Aorta (tissue), 5 donors: Measurements from ENCODE around the gene PCDHGB4. TPM values are rescaled to one million over a fixed set of nuclear protein-coding genes. Genes with fewer than 3 reads are reported as not detected.
"Not testable (repeated sequence)": the region's sequence is repeated elsewhere in the genome, so short reads cannot be mapped to it uniquely, and the experiment has no call there.

Source experiments
- ATAC-seq: fragments of 200-7000 bp; cut with Tn5 transposase; one replicate; pipeline ENCODE4 v1.9.1; 2022; ENCODE audit warnings: moderate library complexity; ENCODE audit not compliant: low FRiP score
- DNase-seq, 2 donors: peaks; one replicate each; pipeline ENCODE4 v3.0.0-alpha.2; 2020
- H3K27ac ChIP-seq, 2 donors: one replicate each; pipeline ENCODE4 v1.5.1; 2013; ENCODE audit warnings: low read length in 2 of 2, mild to moderate bottlenecking in 2 of 2, moderate library complexity in 2 of 2, control low read depth in 1 of 2, inconsistent platforms in 1 of 2, low read depth in 1 of 2
- H3K27me3 ChIP-seq, 2 donors: one replicate each; pipeline ENCODE4 v1.6.1; 2013; ENCODE audit warnings: control low read depth in 1 of 2, low read length in 1 of 2, mild to moderate bottlenecking in 1 of 2, moderate library complexity in 1 of 2; ENCODE audit not compliant: insufficient read depth in 2 of 2, control insufficient read depth in 1 of 2
- H3K36me3 ChIP-seq, 2 donors: one replicate each; pipeline ENCODE4 v1.6.1; 2013; ENCODE audit warnings: control low read depth in 1 of 2, low read length in 1 of 2, mild to moderate bottlenecking in 1 of 2; ENCODE audit not compliant: insufficient read depth in 2 of 2, control insufficient read depth in 1 of 2
- H3K4me1 ChIP-seq, 2 donors: one replicate each; pipeline ENCODE4 v1.6.1; 2013; ENCODE audit warnings: low read length in 2 of 2, control low read depth in 1 of 2, mild to moderate bottlenecking in 1 of 2, moderate library complexity in 1 of 2; ENCODE audit not compliant: insufficient read depth in 2 of 2, control insufficient read depth in 1 of 2
- H3K4me3 ChIP-seq, 2 donors: one replicate each; pipeline ENCODE4 v1.5.1; 2013; ENCODE audit warnings: low read length in 2 of 2, control low read depth in 1 of 2, mild to moderate bottlenecking in 1 of 2
- H3K9me3 ChIP-seq: one replicate; pipeline ENCODE4 v1.6.1; 2013; ENCODE audit warnings: mild to moderate bottlenecking, low read length; ENCODE audit not compliant: control insufficient read depth
- WGBS, 2 donors: extraction: QIAGEN DNeasy Blood & Tissue Kit; methylation state at CpG; one replicate each; pipeline ENCODE4 v1.1.7; 2013; 5-methylcytosine and 5-hydroxymethylcytosine counted together
- intact Hi-C, 2 donors: fragments of 100-400 bp; cut with DNase I; formaldehyde crosslinking; loops; one replicate each; pipeline versions ENCODE4 v1.14.2 to v1.15.0; 2022
- polyA plus RNA-seq, 2 donors: library from polyadenylated mRNA; stranded (reverse); fragments of 200-250 nt; gene quantifications; one replicate each; pipeline ENCODE4 v1.2.3, GENCODE V29; 2013
- total RNA-seq, 2 donors: library from RNA; stranded (reverse); fragmentation: NEBNext Ultra II Directional; extraction: Animal tissue kit (Norgen Biotek cat#: 25700); gene quantifications; one replicate each; pipeline ENCODE4 v1.2.1, GENCODE V29; 2021
- donor health status: healthy with polysubstance abuse.
- donor health status: Bipolar disorder and iron deficiency.
- donor health status: DM: no; HTN: no; CAD: no.
- donor health status: DM: no; HTN: no; CAD: no.
- donor health status: DM: yes; HTN: yes; CAD: no.

The PCDHGB4 gene
- total and polyA plus RNA-seq, 4 donors: 0.50 to 10.1 (median 5.0) TPM

DNA sequence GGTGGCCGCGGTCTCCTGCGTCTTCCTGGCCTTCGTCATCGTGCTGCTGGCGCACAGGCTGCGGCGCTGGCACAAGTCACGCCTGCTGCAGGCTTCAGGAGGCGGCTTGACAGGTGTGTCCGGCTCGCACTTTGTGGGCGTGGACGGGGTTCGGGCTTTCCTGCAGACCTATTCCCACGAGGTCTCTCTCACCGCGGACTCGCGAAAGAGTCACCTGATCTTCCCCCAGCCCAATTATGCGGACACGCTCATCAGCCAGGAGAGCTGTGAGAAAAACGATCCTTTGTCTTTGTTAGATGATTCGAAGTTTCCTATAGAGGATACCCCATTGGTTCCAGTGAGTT is 27.7 kb downstream of the PCDHGB4 start:
- H3K27me3 ChIP-seq, H3K36me3 ChIP-seq, DNase-seq, ATAC-seq, H3K27ac ChIP-seq, H3K4me3 ChIP-seq, H3K4me1 ChIP-seq: not testable (repeated sequence)
- 25 to 29% methylated on average over 24 of the region's 24 CpGs for WGBS, 2 donors
- intact Hi-C loops: loop anchor here in 1 of 2 donors (10.0 kb wide), 2 partner anchors 110 to 150 kb away; no protein-coding TSS in a partner anchor
- peaks cover 37% of the 10 kb centered on the region for H3K9me3 ChIP-seq

DNA sequence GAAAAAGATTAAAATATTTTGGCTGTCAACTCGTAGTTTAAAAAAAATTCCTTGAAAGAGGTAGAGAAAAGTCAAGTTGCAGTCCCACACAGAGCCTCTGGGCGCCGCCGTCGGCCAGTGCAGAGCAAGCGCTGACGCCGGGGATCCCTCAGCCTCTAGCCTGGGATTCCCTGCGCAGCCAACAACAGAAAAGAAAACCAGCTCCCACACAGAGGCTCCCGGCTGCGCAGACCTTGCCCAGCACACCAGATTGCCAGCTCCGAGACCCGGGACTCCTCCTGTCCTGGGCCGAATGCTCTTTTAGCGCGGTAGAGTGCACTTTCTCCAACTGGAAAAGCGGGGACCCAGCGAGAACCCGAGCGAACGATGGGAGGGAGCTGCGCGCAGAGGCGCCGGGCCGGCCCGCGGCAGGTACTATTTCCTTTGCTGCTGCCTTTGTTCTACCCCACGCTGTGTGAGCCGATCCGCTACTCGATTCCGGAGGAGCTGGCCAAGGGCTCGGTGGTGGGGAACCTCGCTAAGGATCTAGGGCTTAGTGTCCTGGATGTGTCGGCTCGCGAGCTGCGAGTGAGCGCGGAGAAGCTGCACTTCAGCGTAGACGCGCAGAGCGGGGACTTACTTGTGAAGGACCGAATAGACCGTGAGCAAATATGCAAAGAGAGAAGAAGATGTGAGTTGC is 30.1 kb downstream of the PCDHGB4 start, which contains the start of gene PCDHGB7:
Gene PCDHGB7, plus strand, starts transcription at position 184 of the 679 bp plus-strand sequence. Its CDS starts 183 bp downstream, at position 367.
- 6 to 10% methylated on average over 42 to 47 of the region's 47 CpGs for WGBS, 2 donors
- not testable (repeated sequence) for H3K4me1 ChIP-seq, H3K27ac ChIP-seq, H3K4me3 ChIP-seq, H3K27me3 ChIP-seq, H3K36me3 ChIP-seq
- ATAC-seq (peak; percentile 91), DNase-seq (peak in 1 of 2 donors; percentile 83)
- intact Hi-C loops: loop anchor here in 1 of 2 donors (10.0 kb wide), 2 partner anchors 107 to 147 kb away; no protein-coding TSS in a partner anchor
- H3K9me3 ChIP-seq: peaks cover 44% of the 10 kb centered on the region

DNA sequence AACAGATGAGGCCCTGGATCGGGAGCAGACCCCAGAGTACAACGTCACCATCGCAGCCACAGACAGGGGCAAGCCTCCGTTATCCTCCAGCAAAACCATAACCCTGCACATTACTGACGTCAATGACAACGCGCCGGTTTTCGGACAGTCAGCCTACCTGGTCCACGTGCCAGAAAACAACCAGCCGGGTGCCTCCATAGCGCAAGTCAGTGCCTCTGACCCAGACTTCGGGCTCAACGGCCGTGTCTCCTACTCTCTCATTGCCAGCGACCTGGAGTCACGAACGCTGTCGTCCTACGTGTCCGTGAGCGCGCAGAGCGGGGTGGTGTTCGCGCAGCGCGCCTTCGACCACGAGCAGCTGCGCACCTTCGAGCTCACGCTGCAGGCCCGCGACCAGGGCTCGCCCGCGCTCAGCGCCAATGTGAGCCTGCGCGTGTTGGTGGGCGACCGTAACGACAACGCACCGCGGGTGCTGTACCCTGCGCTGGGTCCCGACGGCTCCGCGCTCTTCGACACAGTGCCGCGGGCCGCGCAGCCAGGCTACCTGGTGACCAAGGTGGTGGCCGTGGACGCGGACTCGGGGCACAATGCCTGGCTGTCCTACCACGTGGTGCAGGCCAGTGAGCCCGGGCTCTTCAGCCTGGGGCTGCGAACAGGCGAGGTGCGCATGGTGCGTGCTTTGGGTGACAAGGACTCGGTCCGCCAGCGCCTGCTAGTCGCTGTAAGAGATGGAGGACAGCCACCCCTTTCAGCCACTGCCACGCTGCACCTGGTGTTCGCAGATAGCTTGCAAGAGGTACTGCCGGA is 31.8 kb downstream of the PCDHGB4 start:
- WGBS, 2 donors: 19 to 29% methylated on average over 72 to 74 of the region's 74 CpGs
- no peaks in the 10 kb centered on the region for H3K36me3 ChIP-seq
- no peaks in the 10 kb centered on the region for H3K27me3 ChIP-seq
- H3K9me3 ChIP-seq: peaks cover 44% of the 10 kb centered on the region
- no peak overlapping the region for H3K27ac ChIP-seq
- ATAC-seq: no peak
- H3K4me1 ChIP-seq: no peaks in the 10 kb centered on the region
- no peak for DNase-seq
- intact Hi-C loops: loop anchor here in 1 of 2 donors (10.0 kb wide), 2 partner anchors 106 to 146 kb away; no protein-coding TSS in a partner anchor
- H3K4me3 ChIP-seq: no peak overlapping the region

DNA sequence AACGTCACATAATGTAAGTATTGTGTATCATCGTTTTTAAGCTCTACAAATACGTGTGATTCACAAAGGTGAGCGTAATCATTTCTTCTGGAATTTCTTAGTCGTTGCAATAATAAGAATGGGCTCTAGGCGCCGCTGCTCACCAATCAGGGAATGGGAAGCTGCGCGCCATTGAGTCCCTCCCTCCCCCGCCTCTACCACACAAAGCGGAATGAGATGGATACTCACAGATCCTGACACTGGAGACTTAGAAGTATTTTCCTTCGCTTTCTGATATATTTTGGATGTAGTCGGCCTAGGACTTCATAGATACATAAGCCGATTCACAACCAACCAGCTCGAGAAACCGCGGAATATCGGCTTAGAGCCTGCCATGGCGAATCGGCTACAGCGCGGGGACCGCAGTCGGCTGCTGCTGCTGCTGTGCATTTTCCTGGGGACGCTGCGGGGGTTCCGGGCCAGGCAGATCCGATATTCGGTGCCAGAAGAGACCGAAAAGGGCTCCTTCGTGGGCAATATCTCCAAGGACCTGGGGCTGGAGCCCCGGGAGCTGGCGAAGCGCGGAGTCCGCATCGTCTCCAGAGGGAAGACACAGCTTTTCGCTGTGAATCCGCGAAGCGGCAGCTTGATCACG is 33.5 kb downstream of the PCDHGB4 start, which contains the start of gene PCDHGA11:
Gene PCDHGA11, plus strand, starts transcription at position 197 of the 634 bp plus-strand sequence. Its CDS starts 177 bp downstream, at position 374.
- Histone ChIP-seq H3K36me3 (no peaks in the 10 kb centered on the region), H3K4me3 (peak within 1 kb of the TSS in 1 of 2 donors; percentile 0), H3K4me1 (no peaks in the 10 kb centered on the region), H3K27ac (no peak within 1 kb of the TSS), H3K9me3 (peaks cover 37% of the 10 kb centered on the region), H3K27me3 (no peaks in the 10 kb centered on the region)
- intact Hi-C loops: loop anchor here in 1 of 2 donors (5.0 kb wide), 2 partner anchors 49 to 106 kb away; partner anchors contain the start of genes PCDHGA6 and PCDHGB3
- 12% methylated on average over 42 of the region's 42 CpGs for WGBS, 2 donors
- ATAC-seq: no peak
- DNase-seq: no peak

DNA sequence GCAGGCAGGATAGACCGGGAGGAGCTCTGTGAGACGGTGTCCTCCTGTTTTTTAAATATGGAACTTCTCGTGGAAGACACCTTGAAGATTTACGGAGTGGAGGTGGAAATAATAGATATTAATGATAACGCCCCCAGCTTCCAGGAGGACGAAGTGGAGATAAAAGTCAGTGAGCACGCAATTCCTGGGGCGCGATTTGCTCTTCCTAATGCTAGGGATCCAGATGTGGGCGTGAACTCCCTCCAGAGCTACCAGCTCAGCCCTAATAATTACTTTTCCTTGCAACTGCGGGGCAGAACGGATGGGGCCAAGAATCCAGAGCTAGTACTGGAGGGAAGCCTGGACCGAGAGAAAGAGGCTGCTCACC is 34.0 kb downstream of the PCDHGB4 start:
- Histone ChIP-seq H3K27me3 (no peaks in the 10 kb centered on the region), H3K36me3 (no peaks in the 10 kb centered on the region), H3K9me3 (peaks cover 40% of the 10 kb centered on the region), H3K4me1 (no peaks in the 10 kb centered on the region), H3K27ac (no peak overlapping the region), H3K4me3 (no peak overlapping the region)
- intact Hi-C loops: loop anchor here in 1 of 2 donors (5.0 kb wide), 2 partner anchors 49 to 106 kb away; partner anchors contain the start of genes PCDHGA6 and PCDHGB3
- WGBS, 2 donors: 13% methylated on average over 13 of the region's 13 CpGs
- DNase-seq: no peak
- no peak for ATAC-seq

DNA sequence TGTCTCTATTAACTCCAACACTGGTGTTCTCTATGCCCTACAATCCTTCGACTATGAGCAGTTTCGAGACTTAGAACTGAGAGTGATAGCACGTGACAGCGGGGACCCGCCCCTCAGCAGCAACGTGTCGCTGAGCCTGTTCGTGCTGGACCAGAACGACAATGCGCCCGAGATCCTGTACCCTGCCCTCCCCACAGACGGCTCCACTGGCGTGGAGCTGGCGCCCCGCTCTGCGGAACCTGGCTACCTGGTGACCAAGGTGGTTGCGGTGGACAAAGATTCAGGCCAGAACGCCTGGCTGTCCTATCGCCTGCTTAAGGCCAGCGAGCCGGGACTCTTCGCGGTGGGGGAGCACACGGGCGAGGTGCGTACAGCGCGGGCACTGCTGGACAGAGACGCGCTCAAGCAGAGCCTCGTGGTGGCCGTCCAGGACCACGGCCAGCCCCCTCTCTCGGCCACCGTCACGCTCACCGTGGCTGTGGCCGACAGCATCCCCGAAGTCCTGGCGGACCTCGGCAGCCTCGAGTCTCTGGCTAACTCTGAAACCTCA is 35.3 kb downstream of the PCDHGB4 start:
- intact Hi-C loops: loop anchor here in 1 of 2 donors (5.0 kb wide), 2 partner anchors 51 to 104 kb away; partner anchors contain the start of genes PCDHGA6 and PCDHGB3
- no peaks in the 10 kb centered on the region for H3K36me3 ChIP-seq
- 16 to 22% methylated on average over 42 of the region's 42 CpGs for WGBS, 2 donors
- no peak for ATAC-seq
- no peaks in the 10 kb centered on the region for H3K27me3 ChIP-seq
- peaks cover 47% of the 10 kb centered on the region for H3K9me3 ChIP-seq
- no peak overlapping the region for H3K27ac ChIP-seq
- no peak for DNase-seq
- H3K4me1 ChIP-seq: no peaks in the 10 kb centered on the region
- no peak overlapping the region for H3K4me3 ChIP-seq

DNA sequence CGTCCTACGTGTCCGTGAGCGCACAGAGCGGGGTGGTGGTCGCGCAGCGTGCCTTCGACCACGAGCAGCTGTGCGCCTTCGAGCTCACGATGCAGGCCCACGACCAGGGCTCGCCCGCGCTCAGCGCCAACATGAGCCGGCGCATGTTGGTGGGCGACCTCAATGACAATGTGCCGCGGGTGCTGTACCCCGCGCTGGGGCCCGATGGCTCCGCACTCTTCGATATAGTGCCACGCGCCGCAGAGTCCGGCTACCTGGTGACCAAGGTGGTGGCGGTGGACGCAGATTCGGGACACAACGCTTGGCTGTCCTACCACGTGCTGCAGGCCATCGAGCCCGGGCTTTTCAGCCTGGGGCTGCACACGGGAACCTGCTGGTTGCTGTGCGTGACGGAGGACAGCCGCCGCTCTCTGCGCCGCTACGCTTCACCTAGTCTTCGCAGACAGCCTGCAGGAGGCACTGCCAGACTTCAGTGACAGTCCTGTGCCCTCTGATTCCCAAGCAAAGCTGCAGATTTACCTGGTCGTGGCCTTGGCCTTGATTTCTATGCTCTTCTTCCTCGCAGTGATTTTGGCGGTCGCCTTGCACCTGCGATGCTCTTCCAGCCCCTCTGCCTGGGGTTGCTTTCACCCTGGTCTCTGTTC is 40.4 kb downstream of the PCDHGB4 start:
- ATAC-seq: no peak
- H3K9me3 ChIP-seq: peaks cover 40% of the 10 kb centered on the region
- intact Hi-C loops: no loop called here
- H3K4me1 ChIP-seq: no peaks in the 10 kb centered on the region
- H3K27ac ChIP-seq: no peak overlapping the region
- no peak overlapping the region for H3K4me3 ChIP-seq
- no peak for DNase-seq
- H3K36me3 ChIP-seq: no peaks in the 10 kb centered on the region
- 35 to 39% methylated on average over 53 of the region's 53 CpGs for WGBS, 2 donors
- no peaks in the 10 kb centered on the region for H3K27me3 ChIP-seq
